ENCODE data around the gene NCOA6. TPM values are rescaled to one million over a fixed set of nuclear protein-coding genes. Genes with fewer than 3 reads are reported as not detected.

NCOA6 gene
- total RNA-seq, 1 experiment from 2014 or later = 35.1 TPM

DNA sequence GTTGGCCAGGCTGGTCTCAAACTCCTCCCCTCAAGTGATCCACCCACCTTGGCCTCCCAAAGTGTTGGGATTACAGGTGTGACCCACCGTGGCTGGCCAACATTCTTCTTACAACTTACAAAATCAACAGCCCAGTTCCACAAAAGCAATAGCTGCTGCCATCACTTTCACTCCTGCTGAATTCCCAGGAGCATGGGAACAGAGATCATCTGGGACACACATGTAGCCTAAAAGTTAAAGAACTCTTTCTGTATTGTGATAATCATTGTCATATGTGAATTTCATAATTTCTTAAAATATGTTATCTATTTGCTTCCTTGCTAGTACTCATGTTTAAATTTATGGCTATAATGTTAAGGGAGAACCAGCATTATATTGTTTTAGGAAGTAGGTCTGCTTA, 51.7 kb downstream of the NCOA6 start:
- no peak overlapping the region for H2AFZ ChIP-seq
- H3K4me3 ChIP-seq = no peak overlapping the region
- intact Hi-C loops (cut with micrococcal nuclease; ENCODE audit: unreplicated experiment) = no loop called here
- no TSS peak for BruUV-seq (replicated peaks)
- H3K36me3 ChIP-seq (ENCODE audit: low read depth) = peaks cover 3% of the 10 kb centered on the region; the same call in 1 of the 2 replicates
- H3K9me2 ChIP-seq (ENCODE audit: insufficient read depth) = no peaks in the 10 kb centered on the region
- ChIA-PET CTCF (no interaction called here), POLR2A (ENCODE audit: unreplicated experiment) (no interaction called here)
- no peaks in the 10 kb centered on the region for H3K4me1 ChIP-seq (replicated peaks; ENCODE audit: insufficient read depth)
- no peaks in the 10 kb centered on the region for H3K27me3 ChIP-seq (ENCODE audit: insufficient read depth, low read depth)
- no peak overlapping the region for H3K4me2 ChIP-seq
- no peaks in the 10 kb centered on the region for H3K9me3 ChIP-seq (ENCODE audit: insufficient read depth, low read depth)
- no peak for TF ChIP-seq EZH2 (IDR thresholded peaks at IDR 0.05; ENCODE audit: low read depth)
- TF ChIP-seq, protein P1, sequence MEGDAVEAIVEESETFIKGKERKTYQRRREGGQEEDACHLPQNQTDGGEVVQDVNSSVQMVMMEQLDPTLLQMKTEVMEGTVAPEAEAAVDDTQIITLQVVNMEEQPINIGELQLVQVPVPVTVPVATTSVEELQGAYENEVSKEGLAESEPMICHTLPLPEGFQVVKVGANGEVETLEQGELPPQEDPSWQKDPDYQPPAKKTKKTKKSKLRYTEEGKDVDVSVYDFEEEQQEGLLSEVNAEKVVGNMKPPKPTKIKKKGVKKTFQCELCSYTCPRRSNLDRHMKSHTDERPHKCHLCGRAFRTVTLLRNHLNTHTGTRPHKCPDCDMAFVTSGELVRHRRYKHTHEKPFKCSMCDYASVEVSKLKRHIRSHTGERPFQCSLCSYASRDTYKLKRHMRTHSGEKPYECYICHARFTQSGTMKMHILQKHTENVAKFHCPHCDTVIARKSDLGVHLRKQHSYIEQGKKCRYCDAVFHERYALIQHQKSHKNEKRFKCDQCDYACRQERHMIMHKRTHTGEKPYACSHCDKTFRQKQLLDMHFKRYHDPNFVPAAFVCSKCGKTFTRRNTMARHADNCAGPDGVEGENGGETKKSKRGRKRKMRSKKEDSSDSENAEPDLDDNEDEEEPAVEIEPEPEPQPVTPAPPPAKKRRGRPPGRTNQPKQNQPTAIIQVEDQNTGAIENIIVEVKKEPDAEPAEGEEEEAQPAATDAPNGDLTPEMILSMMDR (conservative IDR thresholded peaks at IDR 0.05) = no peak
- H3F3A ChIP-seq (ENCODE audit: insufficient read depth, low read depth) = peaks cover 22% of the 10 kb centered on the region; the same call in 1 of the 2 replicates
- H3K79me2 ChIP-seq (ENCODE audit: low read depth) = no peaks in the 10 kb centered on the region
- H4K20me1 ChIP-seq (ENCODE audit: insufficient read depth) = peaks cover 8% of the 10 kb centered on the region
- no peak overlapping the region for H3K27ac ChIP-seq
- DNase-seq = no peak

DNA sequence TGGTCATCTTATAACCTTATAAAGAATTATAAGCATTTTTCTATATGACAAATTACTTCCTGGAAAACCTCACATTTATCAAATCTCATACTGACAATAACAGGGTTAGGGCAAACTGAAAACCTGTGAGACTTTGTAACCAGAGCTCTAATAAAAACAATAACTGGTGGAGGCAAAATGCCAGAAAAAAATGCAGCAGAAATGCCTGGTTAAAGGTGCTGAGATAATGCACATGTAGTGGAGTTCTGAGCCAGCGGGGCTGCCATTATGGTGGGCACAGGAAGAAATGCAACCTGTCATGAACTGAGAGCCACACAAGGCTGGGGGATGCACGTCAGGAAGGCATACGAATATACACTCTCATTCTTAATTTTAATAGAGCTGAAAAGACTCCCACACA, 53.0 kb downstream of the NCOA6 start:
- POLR2A ChIA-PET (ENCODE audit: unreplicated experiment) = interaction anchor here (0.5 to 0.6 kb wide), 3 partner anchors 193 to 996 kb away, joined by 4 to 11 read pairs (median 11); no protein-coding TSS in a partner anchor
- H3K4me3 ChIP-seq = no peak overlapping the region
- no peak overlapping the region for H2AFZ ChIP-seq
- no peak overlapping the region for H3K27ac ChIP-seq
- no TSS peak for BruUV-seq (replicated peaks)
- no peaks in the 10 kb centered on the region for H3K4me1 ChIP-seq (replicated peaks; ENCODE audit: insufficient read depth)
- peaks cover 22% of the 10 kb centered on the region; the same call in 1 of the 2 replicates for H3F3A ChIP-seq (ENCODE audit: insufficient read depth, low read depth)
- DNase-seq = no peak
- peaks cover 15% of the 10 kb centered on the region for H3K36me3 ChIP-seq (ENCODE audit: low read depth)
- peaks cover 8% of the 10 kb centered on the region for H4K20me1 ChIP-seq (ENCODE audit: insufficient read depth)
- CTCF ChIA-PET = no interaction called here
- H3K9me2 ChIP-seq (ENCODE audit: insufficient read depth) = no peaks in the 10 kb centered on the region
- intact Hi-C loops (cut with micrococcal nuclease; ENCODE audit: unreplicated experiment) = no loop called here
- H3K79me2 ChIP-seq (ENCODE audit: low read depth) = no peaks in the 10 kb centered on the region
- no peaks in the 10 kb centered on the region for H3K27me3 ChIP-seq (ENCODE audit: insufficient read depth, low read depth)
- H3K4me2 ChIP-seq = no peak overlapping the region
- TF ChIP-seq EZH2 (IDR thresholded peaks at IDR 0.05; ENCODE audit: low read depth) = no peak
- TF ChIP-seq, protein P1 (conservative IDR thresholded peaks at IDR 0.05) = no peak
- no peaks in the 10 kb centered on the region for H3K9me3 ChIP-seq (ENCODE audit: insufficient read depth, low read depth)

DNA sequence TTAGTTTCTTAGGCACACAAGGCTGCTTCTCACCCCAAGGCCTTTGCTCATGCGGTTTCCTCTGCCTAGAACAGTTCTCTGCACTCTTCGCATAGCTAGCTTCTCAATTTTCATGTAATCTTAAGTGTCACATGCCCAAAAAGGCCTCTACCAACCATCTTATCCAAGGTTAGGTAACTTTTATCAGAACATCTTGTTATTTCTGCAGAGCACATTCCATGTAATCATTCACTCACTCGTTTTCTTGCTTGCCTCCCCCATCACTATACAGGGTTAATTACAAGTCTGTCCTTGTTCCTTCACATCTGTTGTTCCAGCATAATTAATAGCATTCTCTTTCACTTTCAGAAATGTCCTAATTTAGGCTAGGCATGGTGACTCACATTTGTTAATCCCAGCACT, 53.8 kb downstream of the NCOA6 start:
- Histone ChIP-seq H3K4me2 (no peak overlapping the region), H3K9me3 (ENCODE audit: insufficient read depth, low read depth) (no peaks in the 10 kb centered on the region), H3K4me3 (no peak overlapping the region), H3K36me3 (ENCODE audit: low read depth) (peaks cover 16% of the 10 kb centered on the region), H3K9me2 (ENCODE audit: insufficient read depth) (no peaks in the 10 kb centered on the region), H3K27ac (no peak overlapping the region), H3K4me1 (replicated peaks; ENCODE audit: insufficient read depth) (no peaks in the 10 kb centered on the region), H3F3A (ENCODE audit: insufficient read depth, low read depth) (peaks cover 22% of the 10 kb centered on the region; the same call in 1 of the 2 replicates), H4K20me1 (ENCODE audit: insufficient read depth) (peaks cover 8% of the 10 kb centered on the region), H2AFZ (no peak overlapping the region), H3K79me2 (ENCODE audit: low read depth) (no peaks in the 10 kb centered on the region), H3K27me3 (ENCODE audit: insufficient read depth, low read depth) (no peaks in the 10 kb centered on the region)
- BruUV-seq (replicated peaks) = no TSS peak
- ChIA-PET POLR2A (ENCODE audit: unreplicated experiment) (no interaction called here), CTCF (no interaction called here)
- no peak for TF ChIP-seq EZH2 (IDR thresholded peaks at IDR 0.05; ENCODE audit: low read depth)
- TF ChIP-seq, protein P1 (conservative IDR thresholded peaks at IDR 0.05) = no peak
- intact Hi-C loops (cut with micrococcal nuclease; ENCODE audit: unreplicated experiment) = no loop called here
- no peak for DNase-seq

All from PC-9 (cell line).